Measurements from ENCODE around the gene AKAP8L.
"Not testable (repeated sequence)": the region's sequence is repeated elsewhere in the genome, so short reads cannot be mapped to it uniquely, and the experiment has no call there.

The AKAP8L gene

GRCh38 chr19:15381429-15381828 lies 37.4 kb downstream of the AKAP8L start:
- no peak for DNase-seq (ENCODE audit: extremely low read depth in 1 of 2, low read depth in 1 of 2)

- DNase-seq (ENCODE audit: extremely low read depth in 1 of 2, low read depth in 1 of 2): no peak
Observed at GRCh38 chr19:15379999-15380647, 38.7 kb downstream of the AKAP8L start.

- DNase-seq (ENCODE audit: extremely low read depth in 1 of 2, low read depth in 1 of 2): peak; percentile 94 to 95
Observed at GRCh38 chr19:15379083-15379998, 39.4 kb downstream of the AKAP8L start, which contains the start of gene AKAP8. Gene AKAP8, minus strand, starts transcription at chr19:15379787. Its CDS starts 56 bp downstream, at chr19:15379731.

GRCh38 chr19:15378534-15379082 lies 40.2 kb downstream of the AKAP8L start:
- peak in 1 of 2 donors; percentile 19 for DNase-seq (ENCODE audit: extremely low read depth in 1 of 2, low read depth in 1 of 2)

- no peak for DNase-seq (ENCODE audit: extremely low read depth in 1 of 2, low read depth in 1 of 2)
Observed at GRCh38 chr19:15374796-15375440, 43.9 kb downstream of the AKAP8L start.

- DNase-seq (ENCODE audit: extremely low read depth in 1 of 2, low read depth in 1 of 2): no peak
Observed at GRCh38 chr19:15374105-15374651, 44.6 kb downstream of the AKAP8L start.

GRCh38 chr19:15373644-15374043 lies 45.1 kb downstream of the AKAP8L start:
- no peak for DNase-seq (ENCODE audit: extremely low read depth in 1 of 2, low read depth in 1 of 2)

- DNase-seq (ENCODE audit: extremely low read depth in 1 of 2, low read depth in 1 of 2): no peak
Observed at GRCh38 chr19:15372891-15373301, 45.9 kb downstream of the AKAP8L start.

GRCh38 chr19:15372470-15372869 lies 46.3 kb downstream of the AKAP8L start:
- no peak for DNase-seq (ENCODE audit: extremely low read depth in 1 of 2, low read depth in 1 of 2)

- DNase-seq (ENCODE audit: extremely low read depth in 1 of 2, low read depth in 1 of 2): no peak
Observed at GRCh38 chr19:15371786-15372380, 46.9 kb downstream of the AKAP8L start.

- no peak for DNase-seq (ENCODE audit: extremely low read depth in 1 of 2, low read depth in 1 of 2)
Observed at GRCh38 chr19:15371119-15371518, 47.7 kb downstream of the AKAP8L start.

GRCh38 chr19:15369594-15369891 lies 49.2 kb downstream of the AKAP8L start:
- DNase-seq (ENCODE audit: extremely low read depth in 1 of 2, low read depth in 1 of 2): no peak

- DNase-seq (ENCODE audit: extremely low read depth in 1 of 2, low read depth in 1 of 2): no peak
Observed at GRCh38 chr19:15368798-15369593, 49.8 kb downstream of the AKAP8L start.

- no peak for DNase-seq (ENCODE audit: extremely low read depth in 1 of 2, low read depth in 1 of 2)
Observed at GRCh38 chr19:15368051-15368632, 50.6 kb downstream of the AKAP8L start.

- DNase-seq (ENCODE audit: extremely low read depth in 1 of 2, low read depth in 1 of 2): no peak
Observed at GRCh38 chr19:15367439-15367838, 51.3 kb downstream of the AKAP8L start.

- no peak for DNase-seq (ENCODE audit: extremely low read depth in 1 of 2, low read depth in 1 of 2)
Observed at GRCh38 chr19:15365264-15365663, 53.5 kb downstream of the AKAP8L start.

- DNase-seq (ENCODE audit: extremely low read depth in 1 of 2, low read depth in 1 of 2): not testable (repeated sequence)
Observed at GRCh38 chr19:15363791-15364190, 55.0 kb downstream of the AKAP8L start.

- DNase-seq (ENCODE audit: extremely low read depth in 1 of 2, low read depth in 1 of 2): not testable (repeated sequence)
Observed at GRCh38 chr19:15363048-15363447, 55.7 kb downstream of the AKAP8L start.

GRCh38 chr19:15360015-15360414 lies 58.8 kb downstream of the AKAP8L start:
- not testable (repeated sequence) for DNase-seq (ENCODE audit: extremely low read depth in 1 of 2, low read depth in 1 of 2)

Data from activated CD8-positive, alpha-beta memory T cell treated with anti-CD3 and anti-CD28 coated beads for 1 hour (primary cell).